HK-2 (cell line): ENCODE results near the gene PTPN3.
A peak's percentile ranks its signal among the peaks of the same experiment; 100 is the strongest.

Experiments used
- DNase-seq: peaks from one replicate; pipeline ENCODE4 v3.0.0-alpha.2; 2018; ENCODE audit not compliant: unreplicated experiment

The PTPN3 gene

DNA sequence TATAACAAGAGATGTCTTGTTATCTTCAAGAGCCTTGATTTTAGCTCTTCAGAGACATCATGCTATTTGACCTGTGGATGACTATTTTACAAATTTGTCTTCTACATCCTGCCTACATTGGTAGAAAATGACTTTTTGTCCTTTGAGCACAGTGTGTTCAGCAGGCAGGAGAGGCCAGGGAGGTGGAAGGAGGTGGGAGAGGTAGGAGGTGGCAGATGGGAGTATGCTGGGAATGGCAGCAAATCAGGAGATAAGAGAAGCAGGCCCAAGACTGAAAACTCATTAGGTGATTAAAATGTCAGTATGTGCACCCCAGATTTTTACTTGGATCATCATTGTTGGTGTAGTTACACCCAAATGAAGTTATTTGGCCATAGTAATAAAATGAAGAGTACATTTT is 44.1 kb downstream of the PTPN3 start:
- no peak for DNase-seq

GRCh38 chr9:109453210-109453842 is 44.8 kb downstream of the PTPN3 start:
- DNase-seq, result no peak

DNA sequence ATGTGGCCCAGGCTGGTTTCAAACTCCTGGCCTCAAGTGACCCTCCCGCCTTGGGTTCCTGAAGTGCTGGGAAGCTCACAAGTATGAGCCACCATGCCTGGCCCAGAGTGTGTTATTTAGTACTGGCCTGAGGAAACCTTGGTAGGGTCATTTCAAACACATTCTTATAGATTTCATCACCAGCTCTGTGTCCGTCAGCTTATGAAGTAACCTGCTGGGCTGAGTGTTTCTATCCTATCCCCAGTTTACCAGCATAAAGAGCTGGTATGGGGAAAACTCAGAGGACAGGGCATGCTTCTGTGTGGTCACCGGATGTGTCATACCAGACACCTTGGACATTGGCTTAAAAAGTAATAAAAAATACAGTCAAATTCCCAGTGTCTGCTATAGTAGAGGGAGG is 45.3 kb downstream of the PTPN3 start:
- no peak for DNase-seq

- no peak for DNase-seq
These were observed 46.6 kb downstream of the PTPN3 start for GRCh38 chr9:109451311-109452025.

GRCh38 chr9:109450346-109450745 is 47.8 kb downstream of the PTPN3 start:
- DNase-seq, result no peak

DNA sequence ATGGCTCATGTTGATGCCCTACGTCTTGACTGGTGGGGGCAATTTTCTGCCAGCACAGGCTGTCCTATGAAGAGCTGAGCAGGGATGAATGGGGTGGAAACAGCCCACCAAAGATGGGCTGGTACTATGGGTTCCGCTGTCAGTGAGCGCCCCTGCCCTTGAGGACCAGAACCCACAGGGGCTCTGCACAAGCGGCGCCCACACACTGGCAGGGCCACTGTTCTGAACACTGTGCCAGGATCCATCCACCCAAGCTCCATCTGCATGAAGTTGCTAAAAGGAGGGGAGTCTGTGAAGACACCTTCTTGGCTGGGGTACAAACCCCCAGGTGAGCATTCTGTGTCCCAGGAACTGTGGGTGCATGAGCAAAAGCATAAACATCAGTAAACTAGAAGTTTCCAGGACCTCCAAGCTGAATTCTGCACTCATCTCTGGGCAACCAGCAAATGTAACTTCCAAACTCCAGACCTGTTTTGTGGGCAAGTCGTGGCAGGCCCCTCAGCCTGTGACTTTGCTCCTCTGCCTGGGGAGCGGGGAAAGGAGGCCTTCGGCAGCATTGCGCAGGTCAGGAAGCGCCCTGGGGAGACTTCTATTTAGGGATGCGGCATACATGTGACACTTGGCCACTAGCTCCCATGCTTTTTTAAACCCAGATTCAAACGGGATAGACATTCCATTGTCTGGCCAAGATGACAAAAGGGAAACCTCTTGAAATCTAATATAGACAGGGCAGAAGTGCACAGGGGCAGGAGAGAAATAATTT is 48.9 kb downstream of the PTPN3 start:
- DNase-seq, result no peak

- DNase-seq, result no peak
These were observed 49.9 kb downstream of the PTPN3 start for GRCh38 chr9:109448223-109448622.

GRCh38 chr9:109447329-109448076 is 50.6 kb downstream of the PTPN3 start:
- no peak for DNase-seq

DNA sequence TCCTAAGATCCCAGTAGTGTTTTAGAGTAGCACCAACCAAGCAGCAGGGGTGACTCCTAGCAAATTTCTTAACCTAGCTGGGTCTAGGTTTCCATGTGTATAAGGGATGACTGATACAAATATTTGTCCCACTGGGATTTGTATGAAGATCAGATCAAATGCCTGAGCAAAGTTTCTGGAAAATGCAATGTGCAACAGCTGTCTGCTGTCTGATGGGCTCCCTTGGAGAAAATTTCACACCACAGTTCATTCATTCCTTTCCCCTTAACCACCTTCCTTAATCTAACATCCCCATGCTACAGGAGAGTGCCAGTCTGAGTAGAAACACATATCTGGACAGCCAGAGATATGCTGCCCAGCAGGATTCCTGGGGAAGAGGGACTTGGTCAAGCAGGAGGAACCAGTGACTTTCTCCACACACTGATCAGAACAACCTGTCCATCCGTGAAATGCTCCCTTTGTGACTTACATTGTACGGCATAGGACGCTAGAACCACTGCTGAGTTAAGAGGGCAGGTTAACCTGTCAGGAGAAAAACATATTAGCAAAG is 53.3 kb downstream of the PTPN3 start:
- DNase-seq, result no peak

DNA sequence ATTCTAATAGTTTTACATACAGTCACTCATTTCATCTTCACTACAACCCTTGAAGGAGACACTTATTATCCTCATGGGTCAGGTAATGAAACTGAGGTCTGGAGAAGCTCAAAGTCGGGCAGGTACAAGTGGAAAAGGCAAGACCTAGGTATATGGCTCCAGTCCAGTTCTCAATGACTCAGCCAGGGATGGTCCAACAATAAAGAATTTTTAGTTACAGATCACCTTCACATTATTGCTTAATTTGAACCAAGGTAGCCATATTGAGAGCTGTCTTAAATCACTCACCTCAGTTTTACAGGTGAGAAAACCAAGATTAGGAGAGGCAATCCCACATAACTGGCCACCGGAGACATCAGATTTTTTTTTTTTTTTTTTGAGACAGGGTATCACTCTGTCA is 55.4 kb downstream of the PTPN3 start:
- DNase-seq, result no peak

- DNase-seq, result no peak
These were observed 56.8 kb downstream of the PTPN3 start for GRCh38 chr9:109441296-109441695.

DNA sequence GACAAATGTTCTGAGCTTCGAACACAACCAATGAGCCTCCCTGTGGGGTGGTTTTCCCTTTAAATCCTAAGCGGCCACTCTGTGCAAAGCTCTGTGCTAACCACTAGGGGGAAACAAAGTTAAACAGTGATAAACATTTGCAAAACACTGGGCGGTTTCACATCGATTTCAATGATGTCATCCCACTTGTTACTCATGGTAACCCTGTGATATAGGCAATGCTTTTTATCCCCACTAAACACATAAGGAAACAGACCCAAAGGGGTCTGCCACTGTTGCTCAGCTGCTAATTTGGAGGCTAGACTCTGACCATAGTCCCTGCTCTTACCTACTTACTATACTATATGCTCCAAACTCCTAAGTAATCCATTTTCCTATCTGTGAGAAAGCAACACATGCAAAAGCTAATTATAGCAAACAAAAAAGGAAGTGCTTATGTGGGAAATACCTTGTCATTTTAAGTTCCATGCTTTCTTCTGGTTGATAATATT is 57.3 kb downstream of the PTPN3 start:
- DNase-seq, result peak; percentile 33

GRCh38 chr9:109440117-109440515 is 58.0 kb downstream of the PTPN3 start:
- DNase-seq, result no peak

- no peak for DNase-seq
These were observed 58.6 kb downstream of the PTPN3 start for GRCh38 chr9:109439378-109440116.

DNA sequence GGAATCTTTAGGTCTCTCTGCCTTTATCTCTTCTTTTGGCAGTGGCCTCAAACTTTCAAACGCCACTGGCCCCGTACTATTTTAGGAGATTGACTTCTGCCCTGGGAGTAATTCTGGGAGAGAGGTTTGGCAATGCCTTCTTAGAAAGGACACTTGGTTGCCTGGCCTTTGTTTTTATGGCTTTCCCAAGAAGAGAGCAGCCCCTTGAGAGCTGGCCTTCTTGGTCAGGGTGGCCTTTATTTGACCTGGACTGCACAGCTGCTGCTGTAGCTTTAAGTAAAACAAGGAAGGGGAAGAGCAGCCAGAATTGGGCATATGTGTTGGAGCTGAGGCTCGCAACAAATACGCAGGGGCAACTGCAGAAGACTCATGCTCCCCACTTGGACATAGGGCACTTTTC is 60.8 kb downstream of the PTPN3 start:
- DNase-seq, result no peak

DNA sequence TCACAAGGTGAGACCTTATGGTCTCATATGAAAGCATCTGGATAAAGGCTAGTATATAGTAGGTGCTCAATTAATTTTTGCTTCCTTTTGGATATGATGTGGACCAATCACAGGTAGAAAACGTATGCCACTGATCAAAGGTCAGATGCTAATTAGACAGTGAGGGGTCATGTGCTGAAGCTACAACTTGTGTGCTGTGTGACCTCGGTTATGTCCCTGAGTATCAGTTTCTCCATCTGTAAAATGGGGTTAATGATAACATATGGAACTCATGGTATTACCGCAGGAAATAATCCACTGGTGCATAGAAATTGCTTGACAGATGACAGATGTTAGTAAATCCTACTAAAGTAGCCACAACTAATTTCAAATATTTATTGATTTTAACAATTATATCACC is 62.0 kb downstream of the PTPN3 start:
- DNase-seq, result no peak

DNA sequence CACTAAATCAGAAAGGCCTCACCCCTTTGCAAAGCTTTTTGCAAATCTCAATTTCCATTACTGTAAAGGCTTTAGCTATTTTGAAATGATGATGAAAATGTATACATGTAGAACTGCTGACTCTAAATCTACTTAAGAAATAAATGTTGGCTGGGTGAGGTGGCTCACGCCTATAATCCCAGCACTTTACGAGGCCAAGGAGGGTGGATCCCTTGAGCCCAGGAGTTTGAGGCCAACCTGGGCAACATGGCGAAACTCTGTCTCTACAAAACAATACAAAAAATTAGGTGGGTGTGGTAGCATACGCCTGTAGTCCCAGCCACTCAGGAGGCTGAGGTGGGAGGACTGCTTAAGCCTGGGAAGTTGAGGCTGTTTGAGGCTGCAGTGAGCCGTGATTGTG is 64.6 kb downstream of the PTPN3 start:
- DNase-seq, result no peak

- DNase-seq, result no peak
These were observed 67.9 kb downstream of the PTPN3 start for GRCh38 chr9:109430231-109430630.

GRCh38 chr9:109428854-109429253 is 69.3 kb downstream of the PTPN3 start:
- DNase-seq, result no peak

- DNase-seq, result no peak
These were observed 70.2 kb downstream of the PTPN3 start for GRCh38 chr9:109427886-109428285.
